Measurements from ENCODE around the gene MYO1F. TPM values are rescaled to one million over a fixed set of nuclear protein-coding genes. Genes with fewer than 3 reads are reported as not detected.

MYO1F gene
- polyA plus RNA-seq, 2 of the 4 experiments (the other 2 are of a cell fraction), result 0.23 to 0.37 TPM

DNA sequence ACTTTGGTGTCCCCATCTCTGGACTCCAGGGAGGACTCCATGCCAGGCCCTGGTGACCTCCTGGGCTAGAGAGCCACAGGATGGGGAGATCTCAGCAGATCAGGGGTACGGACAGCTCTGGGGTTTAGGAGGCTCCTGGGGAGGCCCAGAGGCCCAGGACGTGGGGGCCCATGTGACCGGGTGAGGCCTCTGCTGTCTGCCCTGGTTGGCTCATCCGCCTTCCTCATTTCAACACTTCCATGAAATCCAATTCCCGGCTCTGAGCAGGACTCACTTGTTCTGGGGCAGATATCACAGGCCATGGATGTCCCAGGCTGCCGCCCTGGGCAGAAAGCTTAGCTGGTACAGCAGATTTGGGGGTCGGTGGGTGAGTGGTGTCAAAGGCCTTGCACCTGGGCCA is 73.7 kb downstream of the MYO1F start (continued):
- TF ChIP-seq, protein P1, sequence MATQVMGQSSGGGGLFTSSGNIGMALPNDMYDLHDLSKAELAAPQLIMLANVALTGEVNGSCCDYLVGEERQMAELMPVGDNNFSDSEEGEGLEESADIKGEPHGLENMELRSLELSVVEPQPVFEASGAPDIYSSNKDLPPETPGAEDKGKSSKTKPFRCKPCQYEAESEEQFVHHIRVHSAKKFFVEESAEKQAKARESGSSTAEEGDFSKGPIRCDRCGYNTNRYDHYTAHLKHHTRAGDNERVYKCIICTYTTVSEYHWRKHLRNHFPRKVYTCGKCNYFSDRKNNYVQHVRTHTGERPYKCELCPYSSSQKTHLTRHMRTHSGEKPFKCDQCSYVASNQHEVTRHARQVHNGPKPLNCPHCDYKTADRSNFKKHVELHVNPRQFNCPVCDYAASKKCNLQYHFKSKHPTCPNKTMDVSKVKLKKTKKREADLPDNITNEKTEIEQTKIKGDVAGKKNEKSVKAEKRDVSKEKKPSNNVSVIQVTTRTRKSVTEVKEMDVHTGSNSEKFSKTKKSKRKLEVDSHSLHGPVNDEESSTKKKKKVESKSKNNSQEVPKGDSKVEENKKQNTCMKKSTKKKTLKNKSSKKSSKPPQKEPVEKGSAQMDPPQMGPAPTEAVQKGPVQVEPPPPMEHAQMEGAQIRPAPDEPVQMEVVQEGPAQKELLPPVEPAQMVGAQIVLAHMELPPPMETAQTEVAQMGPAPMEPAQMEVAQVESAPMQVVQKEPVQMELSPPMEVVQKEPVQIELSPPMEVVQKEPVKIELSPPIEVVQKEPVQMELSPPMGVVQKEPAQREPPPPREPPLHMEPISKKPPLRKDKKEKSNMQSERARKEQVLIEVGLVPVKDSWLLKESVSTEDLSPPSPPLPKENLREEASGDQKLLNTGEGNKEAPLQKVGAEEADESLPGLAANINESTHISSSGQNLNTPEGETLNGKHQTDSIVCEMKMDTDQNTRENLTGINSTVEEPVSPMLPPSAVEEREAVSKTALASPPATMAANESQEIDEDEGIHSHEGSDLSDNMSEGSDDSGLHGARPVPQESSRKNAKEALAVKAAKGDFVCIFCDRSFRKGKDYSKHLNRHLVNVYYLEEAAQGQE (IDR thresholded peaks at IDR 0.05), result no peak
- TF ChIP-seq, protein P2, sequence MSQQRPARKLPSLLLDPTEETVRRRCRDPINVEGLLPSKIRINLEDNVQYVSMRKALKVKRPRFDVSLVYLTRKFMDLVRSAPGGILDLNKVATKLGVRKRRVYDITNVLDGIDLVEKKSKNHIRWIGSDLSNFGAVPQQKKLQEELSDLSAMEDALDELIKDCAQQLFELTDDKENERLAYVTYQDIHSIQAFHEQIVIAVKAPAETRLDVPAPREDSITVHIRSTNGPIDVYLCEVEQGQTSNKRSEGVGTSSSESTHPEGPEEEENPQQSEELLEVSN (IDR thresholded peaks at IDR 0.05; ENCODE audit: borderline replicate concordance, low read depth), result no peak
- no peak for TF ChIP-seq EP300 (IDR thresholded peaks at IDR 0.05)
- no peak for TF ChIP-seq FOSB (CRISPR knock-in tag; IDR thresholded peaks at IDR 0.05)
- no peak for TF ChIP-seq ESRRA (IDR thresholded peaks at IDR 0.05; ENCODE audit: borderline replicate concordance, low read length)
- TF ChIP-seq CEBPB (IDR thresholded peaks at IDR 0.05), result no peak
- TF ChIP-seq, protein P3, sequence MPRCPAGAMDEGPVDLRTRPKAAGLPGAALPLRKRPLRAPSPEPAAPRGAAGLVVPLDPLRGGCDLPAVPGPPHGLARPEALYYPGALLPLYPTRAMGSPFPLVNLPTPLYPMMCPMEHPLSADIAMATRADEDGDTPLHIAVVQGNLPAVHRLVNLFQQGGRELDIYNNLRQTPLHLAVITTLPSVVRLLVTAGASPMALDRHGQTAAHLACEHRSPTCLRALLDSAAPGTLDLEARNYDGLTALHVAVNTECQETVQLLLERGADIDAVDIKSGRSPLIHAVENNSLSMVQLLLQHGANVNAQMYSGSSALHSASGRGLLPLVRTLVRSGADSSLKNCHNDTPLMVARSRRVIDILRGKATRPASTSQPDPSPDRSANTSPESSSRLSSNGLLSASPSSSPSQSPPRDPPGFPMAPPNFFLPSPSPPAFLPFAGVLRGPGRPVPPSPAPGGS (IDR thresholded peaks at IDR 0.05), result no peak

DNA sequence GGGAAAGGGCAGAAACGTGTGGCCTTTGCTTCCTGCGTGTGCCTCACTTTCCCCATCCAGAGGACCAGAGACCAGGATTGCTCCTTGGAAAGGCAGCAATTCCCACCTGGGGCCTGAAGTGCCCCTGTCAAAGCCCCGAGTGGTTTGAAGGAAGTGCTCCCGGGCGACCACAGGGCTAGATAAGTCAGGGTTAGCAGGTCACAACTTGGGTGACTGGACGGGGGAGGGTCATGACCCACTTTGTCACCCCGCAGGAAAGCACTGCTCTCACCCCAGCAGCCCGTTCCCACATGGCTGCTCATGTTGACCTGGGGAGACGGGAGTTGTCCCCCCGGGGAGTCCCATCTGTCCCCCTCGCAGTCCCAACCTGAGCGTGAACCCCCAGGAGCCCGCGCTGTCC is 75.3 kb downstream of the MYO1F start:
- H3K9me3 ChIP-seq, result no peaks in the 10 kb centered on the region
- CTCF ChIA-PET, result no interaction called here
- no peak for FAIRE-seq
- H3K27ac ChIP-seq, result no peak overlapping the region
- H3K4me2 ChIP-seq, result no peak overlapping the region
- DNase-seq (ENCODE audit: low read depth in 1 of 2, low spot score in 1 of 2), result no peak
- H3K4me1 ChIP-seq, result peaks cover 10% of the 10 kb centered on the region; the same call in 2 of the 3 replicates
- H3K4me3 ChIP-seq, result no peak overlapping the region
- ATAC-seq, result no peak
- no peak for TF ChIP-seq RAD21 (conservative IDR thresholded peaks at IDR 0.05 in 1 of 2, IDR thresholded peaks at IDR 0.05 in 1 of 2)
- no peak for TF ChIP-seq HEYL (CRISPR knock-in tag; IDR thresholded peaks at IDR 0.05)
- no peak for TF ChIP-seq HOXB5 (CRISPR knock-in tag; IDR thresholded peaks at IDR 0.05)
- no peak for TF ChIP-seq CBX8 (IDR thresholded peaks at IDR 0.05)
- no peak for TF ChIP-seq NPAS2 (CRISPR knock-in tag; IDR thresholded peaks at IDR 0.05; ENCODE audit: borderline replicate concordance)
- no peak for TF ChIP-seq CEBPB (IDR thresholded peaks at IDR 0.05)
- TF ChIP-seq NR3C1 (IDR thresholded peaks at IDR 0.05), result no peak
- TF ChIP-seq, protein P4, sequence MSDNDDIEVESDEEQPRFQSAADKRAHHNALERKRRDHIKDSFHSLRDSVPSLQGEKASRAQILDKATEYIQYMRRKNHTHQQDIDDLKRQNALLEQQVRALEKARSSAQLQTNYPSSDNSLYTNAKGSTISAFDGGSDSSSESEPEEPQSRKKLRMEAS (IDR thresholded peaks at IDR 0.05), result no peak
- TF ChIP-seq EHMT2 (IDR thresholded peaks at IDR 0.05; ENCODE audit: low read depth), result no peak
- TF ChIP-seq BHLHE40 (IDR thresholded peaks at IDR 0.05; ENCODE audit: low read depth, low read length), result no peak
- no peak for TF ChIP-seq JUNB (IDR thresholded peaks at IDR 0.05)
- no peak for TF ChIP-seq RCOR1 (IDR thresholded peaks at IDR 0.05; ENCODE audit: low read depth, low read length)
- TF ChIP-seq JUN (IDR thresholded peaks at IDR 0.05), result no peak
- no peak for TF ChIP-seq FOSB (CRISPR knock-in tag; IDR thresholded peaks at IDR 0.05)
- TF ChIP-seq MYC (IDR thresholded peaks at IDR 0.05; ENCODE audit: borderline replicate concordance, low read length), result no peak
- TF ChIP-seq MAZ (IDR thresholded peaks at IDR 0.05; ENCODE audit: borderline replicate concordance, low read depth, low read length), result no peak
- TF ChIP-seq, protein P5, sequence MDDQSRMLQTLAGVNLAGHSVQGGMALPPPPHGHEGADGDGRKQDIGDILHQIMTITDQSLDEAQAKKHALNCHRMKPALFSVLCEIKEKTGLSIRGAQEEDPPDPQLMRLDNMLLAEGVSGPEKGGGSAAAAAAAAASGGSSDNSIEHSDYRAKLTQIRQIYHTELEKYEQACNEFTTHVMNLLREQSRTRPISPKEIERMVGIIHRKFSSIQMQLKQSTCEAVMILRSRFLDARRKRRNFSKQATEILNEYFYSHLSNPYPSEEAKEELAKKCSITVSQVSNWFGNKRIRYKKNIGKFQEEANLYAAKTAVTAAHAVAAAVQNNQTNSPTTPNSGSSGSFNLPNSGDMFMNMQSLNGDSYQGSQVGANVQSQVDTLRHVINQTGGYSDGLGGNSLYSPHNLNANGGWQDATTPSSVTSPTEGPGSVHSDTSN (IDR thresholded peaks at IDR 0.05), result no peak
- TF ChIP-seq ZFP36 (IDR thresholded peaks at IDR 0.05; ENCODE audit: borderline replicate concordance, partially characterized antibody), result no peak
- POLR2A ChIA-PET, result no interaction called here
- WGBS (ENCODE audit: missing lambda C conversion rate), result 86% methylated on average over 9 of the region's 14 CpGs

Data from A549 (cell line).